AG09319 (cell line): ENCODE data around the gene CPE.
A peak's percentile ranks its signal among the peaks of the same experiment; 100 is the strongest.

ENCODE experiments used
- DNase-seq: peaks from one replicate; pipeline ENCODE4 v3.0.0-alpha.2; 2010; ENCODE audit warnings: low read depth; ENCODE audit errors: extremely low read depth
- TF ChIP-seq, protein P1 (sequence below): IDR thresholded peaks from 2 replicates; pipeline ENCODE4 v1.5.1; 2011; ENCODE audit warnings: low read depth, mild to moderate bottlenecking, inconsistent platforms, low read length, moderate library complexity

Gene CPE

DNA sequence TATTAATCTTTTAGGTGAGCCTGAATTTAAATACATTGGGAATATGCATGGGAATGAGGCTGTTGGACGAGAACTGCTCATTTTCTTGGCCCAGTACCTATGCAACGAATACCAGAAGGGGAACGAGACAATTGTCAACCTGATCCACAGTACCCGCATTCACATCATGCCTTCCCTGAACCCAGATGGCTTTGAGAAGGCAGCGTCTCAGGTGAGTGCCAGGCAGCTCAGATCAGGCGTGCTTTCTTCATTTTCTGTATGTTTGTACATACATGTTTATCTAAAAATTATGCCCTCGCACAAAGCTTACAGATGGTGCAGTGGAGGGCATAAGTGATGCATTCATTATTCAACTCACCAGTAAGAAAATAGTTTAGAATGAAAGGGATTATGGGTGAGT lies 85.6 kb downstream of the CPE start:
- TF ChIP-seq, protein P1, sequence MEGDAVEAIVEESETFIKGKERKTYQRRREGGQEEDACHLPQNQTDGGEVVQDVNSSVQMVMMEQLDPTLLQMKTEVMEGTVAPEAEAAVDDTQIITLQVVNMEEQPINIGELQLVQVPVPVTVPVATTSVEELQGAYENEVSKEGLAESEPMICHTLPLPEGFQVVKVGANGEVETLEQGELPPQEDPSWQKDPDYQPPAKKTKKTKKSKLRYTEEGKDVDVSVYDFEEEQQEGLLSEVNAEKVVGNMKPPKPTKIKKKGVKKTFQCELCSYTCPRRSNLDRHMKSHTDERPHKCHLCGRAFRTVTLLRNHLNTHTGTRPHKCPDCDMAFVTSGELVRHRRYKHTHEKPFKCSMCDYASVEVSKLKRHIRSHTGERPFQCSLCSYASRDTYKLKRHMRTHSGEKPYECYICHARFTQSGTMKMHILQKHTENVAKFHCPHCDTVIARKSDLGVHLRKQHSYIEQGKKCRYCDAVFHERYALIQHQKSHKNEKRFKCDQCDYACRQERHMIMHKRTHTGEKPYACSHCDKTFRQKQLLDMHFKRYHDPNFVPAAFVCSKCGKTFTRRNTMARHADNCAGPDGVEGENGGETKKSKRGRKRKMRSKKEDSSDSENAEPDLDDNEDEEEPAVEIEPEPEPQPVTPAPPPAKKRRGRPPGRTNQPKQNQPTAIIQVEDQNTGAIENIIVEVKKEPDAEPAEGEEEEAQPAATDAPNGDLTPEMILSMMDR, result no peak
- DNase-seq, result no peak

DNA sequence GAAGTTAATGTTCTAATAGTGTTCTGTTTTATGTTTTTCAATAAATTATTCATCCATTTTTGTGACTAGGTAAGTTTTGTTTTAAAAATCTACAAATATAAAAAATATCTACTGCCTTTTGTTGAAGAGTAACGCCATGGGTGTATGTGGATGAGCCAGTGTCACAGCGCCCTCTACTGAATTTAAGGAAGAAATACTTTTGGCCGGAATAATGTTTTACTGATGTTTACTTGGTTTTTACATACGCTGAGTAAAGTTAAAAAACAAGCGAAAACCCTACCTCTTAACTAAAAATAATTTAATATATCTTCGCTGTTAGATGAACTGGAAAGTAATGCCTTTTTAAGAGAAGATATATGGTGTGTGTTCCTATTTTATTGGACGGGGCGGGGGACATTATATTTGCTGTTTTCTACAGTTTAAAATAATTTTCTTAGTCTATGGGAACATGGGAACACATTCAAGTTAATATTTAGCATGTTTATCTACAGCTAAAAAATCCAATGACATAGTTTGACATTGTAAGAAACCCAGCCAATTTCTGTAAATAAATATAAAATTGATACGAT lies 86.1 kb downstream of the CPE start:
- TF ChIP-seq, protein P1, result peak; percentile 69
- peak; percentile 16 for DNase-seq

DNA sequence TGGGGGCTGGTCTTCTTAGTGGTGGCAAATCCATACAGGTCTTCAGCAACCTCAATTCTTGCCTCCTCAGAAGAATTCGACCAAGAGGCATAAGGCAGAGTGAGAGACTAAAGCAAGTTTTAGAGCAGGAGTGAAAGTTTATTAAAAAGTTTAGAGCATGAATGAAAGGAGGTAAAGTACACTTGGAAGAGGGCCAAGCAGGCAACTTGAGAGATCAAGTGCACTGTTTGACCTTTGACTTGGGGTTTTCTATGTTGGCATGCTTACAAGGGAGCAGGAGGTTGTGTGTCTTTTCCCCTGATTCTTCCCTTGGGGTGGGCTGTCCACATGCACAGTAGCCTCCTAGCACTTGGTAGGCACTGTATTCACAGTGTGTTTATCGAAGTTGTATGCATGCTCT lies 91.2 kb downstream of the CPE start:
- TF ChIP-seq, protein P1, result no peak

DNA sequence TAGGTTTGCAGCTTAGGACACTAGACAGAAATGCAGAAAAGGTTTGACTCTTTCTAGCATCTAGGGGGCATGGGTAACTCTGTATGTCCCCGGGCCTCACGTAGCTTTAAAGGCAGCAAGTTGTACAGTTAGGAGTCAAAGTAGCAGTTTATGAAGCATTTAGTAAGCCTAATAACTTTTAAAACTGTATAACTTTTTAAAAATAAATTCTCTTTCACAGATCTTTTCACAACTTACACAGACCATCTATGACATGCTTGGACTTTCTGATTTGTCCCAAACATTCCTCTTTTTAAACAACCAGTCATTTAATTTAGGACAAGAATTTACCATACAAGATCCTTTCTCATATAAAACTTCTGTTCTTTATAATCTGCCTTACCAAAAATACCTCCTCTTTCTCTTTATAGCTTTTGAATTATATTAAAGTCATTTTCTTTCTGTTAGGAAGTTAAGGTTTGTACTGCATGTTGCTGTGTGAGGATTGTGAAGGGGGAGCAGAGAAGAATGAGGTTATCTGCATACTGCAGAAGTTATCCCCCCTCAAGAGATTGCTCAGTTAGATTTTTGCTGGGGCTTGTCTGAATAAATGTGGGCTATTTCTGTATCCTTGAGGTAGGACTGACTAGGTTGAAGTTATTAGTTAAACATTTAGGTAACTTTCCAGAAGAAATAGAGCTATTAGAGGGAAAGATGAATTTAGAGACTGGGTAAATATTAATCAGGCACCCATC lies 94.3 kb downstream of the CPE start:
- TF ChIP-seq, protein P1, result no peak
- DNase-seq, result no peak

More for the DNA sequence above, 91.2 kb downstream of the CPE start:
- no peak for DNase-seq

DNA sequence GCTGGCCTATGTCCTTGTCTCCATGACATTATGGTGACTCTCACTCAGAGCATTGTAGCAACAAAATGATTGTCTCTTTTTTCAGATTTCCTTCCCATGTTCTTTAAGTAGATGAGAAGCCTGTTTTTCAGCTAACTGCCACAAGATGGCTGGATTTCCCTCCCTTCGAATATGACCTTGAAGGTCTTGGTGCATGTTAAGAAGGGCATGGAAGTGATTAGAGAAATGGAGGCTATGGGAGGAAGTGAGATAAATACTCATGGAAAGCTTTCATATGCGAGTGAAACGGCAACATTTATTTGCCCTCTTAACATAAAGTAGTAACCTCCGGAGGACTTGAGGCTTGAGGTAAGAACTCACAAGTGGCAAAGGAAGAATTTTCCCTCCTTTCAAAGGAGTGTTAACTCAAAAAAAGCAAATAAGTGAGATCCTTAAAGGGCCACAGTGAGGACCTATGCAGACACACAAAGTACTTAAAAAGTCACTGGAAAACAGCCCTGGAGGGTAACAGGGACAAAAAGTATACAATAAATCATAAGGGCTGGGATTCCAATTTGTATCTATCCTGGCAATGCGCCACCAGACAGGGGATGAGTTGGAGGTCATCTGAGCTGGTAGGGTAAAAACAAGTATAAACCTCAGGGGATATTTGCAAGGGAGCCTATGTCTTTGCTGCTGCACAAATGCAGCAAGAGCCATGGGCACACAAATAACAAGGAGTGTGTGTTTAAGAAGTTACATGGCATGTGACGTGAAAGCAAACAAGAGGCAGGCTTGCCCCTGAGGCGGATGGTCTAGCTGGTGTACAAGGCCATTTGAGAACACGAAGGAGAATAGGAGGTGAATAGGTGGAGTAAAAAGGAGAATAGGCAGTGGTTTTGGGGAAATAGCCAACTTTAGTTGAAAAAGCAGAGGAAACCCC lies 96.2 kb downstream of the CPE start:
- DNase-seq, result no peak
- TF ChIP-seq, protein P1, result no peak

DNA sequence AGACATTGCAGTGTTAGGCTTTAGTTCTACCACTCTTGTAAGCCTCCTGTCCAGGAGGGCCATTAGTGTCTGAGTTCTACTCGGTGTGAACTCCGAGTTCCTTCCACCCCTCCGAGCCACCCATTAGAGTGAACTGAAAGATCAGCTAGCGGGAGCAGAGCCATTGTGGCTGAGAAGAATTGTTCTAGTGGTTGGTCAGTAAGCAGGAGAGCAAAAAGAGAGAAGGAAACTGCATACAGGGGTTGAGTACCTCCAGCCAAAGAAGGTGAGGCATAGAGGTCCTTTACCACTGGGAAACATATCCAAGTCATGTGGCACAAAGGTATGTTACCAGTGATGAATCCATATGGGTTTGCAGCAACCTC lies 96.9 kb downstream of the CPE start:
- TF ChIP-seq, protein P1, result no peak
- no peak for DNase-seq
